Left lung (tissue), 10 donors: ENCODE results near the gene TMEM218. TPM values are rescaled to one million over a fixed set of nuclear protein-coding genes. Genes with fewer than 3 reads are reported as not detected.

Experiments used
- ATAC-seq: fragments of 200-7000 bp; cut with Tn5 transposase; one replicate; pipeline ENCODE4 v1.9.1; 2020; ENCODE audit warnings: moderate library complexity
- DNase-seq, 4 donors: peaks; one replicate each; pipeline ENCODE4 v3.0.0-alpha.2; 2013 to 2020
- H3K27ac ChIP-seq, 2 donors: fragments of 200-600 bp; sonication (generic) in 1 of 2; one replicate each; pipeline versions ENCODE4 v1.5.0 to v1.8.0; 2020 to 2021
- H3K27me3 ChIP-seq, 2 donors: fragments of 200-600 bp; sonication (generic) in 1 of 2; one replicate each; pipeline versions ENCODE4 v1.5.0 to v1.8.0; 2020 to 2021
- H3K36me3 ChIP-seq, 2 donors: fragments of 200-600 bp; sonication (generic) in 1 of 2; one replicate each; pipeline versions ENCODE4 v1.5.0 to v1.8.0; 2020 to 2021
- H3K4me1 ChIP-seq, 2 donors: fragments of 200-600 bp; one replicate each; pipeline ENCODE4 v1.8.0; 2021
- H3K4me3 ChIP-seq, 2 donors: fragments of 200-600 bp; sonication (generic) in 1 of 2; one replicate each; pipeline versions ENCODE4 v1.5.0 to v1.8.0; 2020 to 2021; ENCODE audit warnings: mild to moderate bottlenecking in 1 of 2
- H3K9me3 ChIP-seq, 2 donors: fragments of 200-600 bp; sonication (generic) in 1 of 2; one replicate each; pipeline versions ENCODE4 v1.5.0 to v1.8.0; 2020 to 2021
- intact Hi-C, 2 donors: fragments of 100-400 bp; cut with DNase I; formaldehyde crosslinking; loops; one replicate each; pipeline versions ENCODE4 v1.11.2 to v1.14.2; 2022
- polyA plus RNA-seq, 6 donors: library from polyadenylated mRNA; unstranded; fragments of 120-200 nt; gene quantifications; one replicate each; pipeline ENCODE4 v1.2.1, GENCODE V29; 2013; ENCODE audit not compliant: insufficient read length in 6 of 6
- total RNA-seq, 2 donors: library from RNA; stranded (reverse); fragmentation: NEBNext Ultra II Directional; extraction: Animal tissue kit (Norgen Biotek cat#: 25700); gene quantifications; one replicate each; pipeline ENCODE4 v1.2.1, GENCODE V29; 2021
- TF ChIP-seq, protein P1 (sequence below), 2 donors: fragments of 200-600 bp; sonication (generic) in 1 of 2; IDR thresholded peaks; one replicate each; pipeline versions ENCODE4 v1.5.0 to v1.8.0; 2021; ENCODE audit warnings: antibody characterized with exemption in 2 of 2
- donor health status: DM: no; HTN: yes; CAD: no.
- donor health status: DM: no; HTN: no; CAD: no.

TMEM218 gene
- total and polyA plus RNA-seq, 8 donors: 19.9 to 58.7 (median 53.0) TPM

DNA sequence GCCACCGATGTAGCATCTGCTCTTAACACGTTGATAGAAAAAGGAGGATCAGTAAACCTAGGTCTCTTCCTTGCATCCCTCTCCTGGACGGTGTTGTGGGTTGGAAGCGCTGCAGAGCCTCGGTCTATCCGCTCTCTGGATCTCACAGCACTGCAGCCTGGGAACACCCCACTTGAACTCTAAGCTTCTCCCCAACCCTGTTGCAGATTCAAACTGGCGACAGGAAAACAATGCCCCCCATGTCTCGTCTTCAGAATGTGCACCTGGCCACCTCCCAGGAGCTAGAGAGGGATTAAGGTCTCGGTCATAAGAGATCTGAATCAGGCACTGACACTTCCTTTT, 454 bp downstream of the TMEM218 start:
- Histone ChIP-seq H3K27me3 (no peaks in the 10 kb centered on the region), H3K36me3 (no peaks in the 10 kb centered on the region), H3K9me3 (peaks cover 0 to 2% of the 10 kb centered on the region in 2 donors), H3K27ac (peak overlapping the region; percentile 80 to 87), H3K4me1 (peaks cover 0 to 20% of the 10 kb centered on the region in 2 donors), H3K4me3 (peak overlapping the region; percentile 58 to 75)
- TF ChIP-seq, protein P1, sequence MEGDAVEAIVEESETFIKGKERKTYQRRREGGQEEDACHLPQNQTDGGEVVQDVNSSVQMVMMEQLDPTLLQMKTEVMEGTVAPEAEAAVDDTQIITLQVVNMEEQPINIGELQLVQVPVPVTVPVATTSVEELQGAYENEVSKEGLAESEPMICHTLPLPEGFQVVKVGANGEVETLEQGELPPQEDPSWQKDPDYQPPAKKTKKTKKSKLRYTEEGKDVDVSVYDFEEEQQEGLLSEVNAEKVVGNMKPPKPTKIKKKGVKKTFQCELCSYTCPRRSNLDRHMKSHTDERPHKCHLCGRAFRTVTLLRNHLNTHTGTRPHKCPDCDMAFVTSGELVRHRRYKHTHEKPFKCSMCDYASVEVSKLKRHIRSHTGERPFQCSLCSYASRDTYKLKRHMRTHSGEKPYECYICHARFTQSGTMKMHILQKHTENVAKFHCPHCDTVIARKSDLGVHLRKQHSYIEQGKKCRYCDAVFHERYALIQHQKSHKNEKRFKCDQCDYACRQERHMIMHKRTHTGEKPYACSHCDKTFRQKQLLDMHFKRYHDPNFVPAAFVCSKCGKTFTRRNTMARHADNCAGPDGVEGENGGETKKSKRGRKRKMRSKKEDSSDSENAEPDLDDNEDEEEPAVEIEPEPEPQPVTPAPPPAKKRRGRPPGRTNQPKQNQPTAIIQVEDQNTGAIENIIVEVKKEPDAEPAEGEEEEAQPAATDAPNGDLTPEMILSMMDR (IDR thresholded peaks at IDR 0.05): no peak
- intact Hi-C loops: no loop called here
- DNase-seq (no peak), ATAC-seq (peak; percentile 36)

GRCh38 chr11:125110506-125110905, 920 bp downstream of the TMEM218 start:
- TF ChIP-seq, protein P1 (IDR thresholded peaks at IDR 0.05): no peak
- peak overlapping the region in 1 of 2 donors; percentile 75 for H3K4me3 ChIP-seq
- H3K27ac ChIP-seq: peak overlapping the region; percentile 80 to 87
- H3K4me1 ChIP-seq: peaks cover 0 to 25% of the 10 kb centered on the region in 2 donors
- no peaks in the 10 kb centered on the region for H3K36me3 ChIP-seq
- H3K9me3 ChIP-seq: peaks cover 0 to 2% of the 10 kb centered on the region in 2 donors
- H3K27me3 ChIP-seq: no peaks in the 10 kb centered on the region
- DNase-seq (no peak), ATAC-seq (no peak)
- intact Hi-C loops: no loop called here

DNA sequence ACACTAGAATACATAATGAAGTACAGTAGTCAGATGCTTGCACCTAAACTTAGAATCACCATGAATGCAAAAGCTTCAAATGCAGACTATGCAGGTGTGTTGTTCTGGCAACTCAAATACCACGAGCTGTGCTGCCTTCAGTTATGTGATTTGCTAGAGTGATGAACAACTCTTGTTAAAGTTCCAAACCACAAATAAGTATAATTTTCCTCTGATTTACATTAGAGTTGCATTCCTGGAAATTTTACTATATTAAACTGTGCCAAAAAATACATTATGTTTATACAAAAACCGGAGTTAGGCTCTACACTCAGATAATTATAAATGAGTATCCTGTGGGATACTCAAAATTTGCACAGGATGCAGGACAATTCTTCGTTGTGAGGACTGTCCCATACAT, 3.0 kb downstream of the TMEM218 start:
- TF ChIP-seq, protein P1 (IDR thresholded peaks at IDR 0.05): no peak
- no peak for DNase-seq
- Histone ChIP-seq H3K4me1 (peaks cover 0 to 28% of the 10 kb centered on the region in 2 donors), H3K36me3 (no peaks in the 10 kb centered on the region), H3K9me3 (peaks cover 0 to 2% of the 10 kb centered on the region in 2 donors), H3K27me3 (no peaks in the 10 kb centered on the region), H3K27ac (no peak overlapping the region), H3K4me3 (no peak overlapping the region)
- intact Hi-C loops: no loop called here
- ATAC-seq: no peak

DNA sequence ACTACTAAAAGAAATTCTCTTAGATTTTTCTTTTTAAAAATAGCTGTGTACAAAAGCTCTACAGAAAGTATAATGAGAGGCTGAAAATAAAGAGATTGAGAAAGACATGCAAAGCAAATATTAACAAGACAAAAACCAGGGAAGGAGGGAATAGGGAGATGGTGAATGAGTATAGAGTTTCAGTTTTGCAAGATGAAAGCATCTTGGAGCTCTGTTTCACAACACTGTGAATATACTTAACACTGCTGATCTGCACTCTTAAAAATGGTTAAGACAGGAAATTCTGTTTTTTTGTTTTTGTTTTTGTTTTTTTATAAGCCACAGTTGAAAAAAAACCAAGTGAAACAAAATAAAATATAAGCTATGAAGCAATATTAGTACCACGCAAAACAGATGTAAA, 5.5 kb downstream of the TMEM218 start:
- Histone ChIP-seq H3K36me3 (peaks cover 0 to 8% of the 10 kb centered on the region in 2 donors), H3K4me3 (no peak overlapping the region), H3K9me3 (no peaks in the 10 kb centered on the region), H3K27me3 (no peaks in the 10 kb centered on the region), H3K27ac (no peak overlapping the region), H3K4me1 (peaks cover 0 to 22% of the 10 kb centered on the region in 2 donors)
- intact Hi-C loops: no loop called here
- TF ChIP-seq, protein P1 (IDR thresholded peaks at IDR 0.05): no peak
- no peak for DNase-seq
- no peak for ATAC-seq

- H3K27me3 ChIP-seq: no peaks in the 10 kb centered on the region
- TF ChIP-seq, protein P1 (IDR thresholded peaks at IDR 0.05): no peak
- ATAC-seq: peak; percentile 41
- H3K36me3 ChIP-seq: peaks cover 0 to 39% of the 10 kb centered on the region in 2 donors
- peaks cover 0 to 10% of the 10 kb centered on the region in 2 donors for H3K4me1 ChIP-seq
- H3K27ac ChIP-seq: no peak overlapping the region
- H3K9me3 ChIP-seq: no peaks in the 10 kb centered on the region
- intact Hi-C loops: no loop called here
- DNase-seq: no peak
- H3K4me3 ChIP-seq: no peak overlapping the region
Observed at GRCh38 chr11:125102510-125102909, 8.9 kb downstream of the TMEM218 start.
